ENCODE results near the gene RPS6KL1. TPM values are rescaled to one million over a fixed set of nuclear protein-coding genes. Genes with fewer than 3 reads are reported as not detected.
A peak's percentile ranks its signal among the peaks of the same experiment; 100 is the strongest.

The RPS6KL1 gene, protein sequence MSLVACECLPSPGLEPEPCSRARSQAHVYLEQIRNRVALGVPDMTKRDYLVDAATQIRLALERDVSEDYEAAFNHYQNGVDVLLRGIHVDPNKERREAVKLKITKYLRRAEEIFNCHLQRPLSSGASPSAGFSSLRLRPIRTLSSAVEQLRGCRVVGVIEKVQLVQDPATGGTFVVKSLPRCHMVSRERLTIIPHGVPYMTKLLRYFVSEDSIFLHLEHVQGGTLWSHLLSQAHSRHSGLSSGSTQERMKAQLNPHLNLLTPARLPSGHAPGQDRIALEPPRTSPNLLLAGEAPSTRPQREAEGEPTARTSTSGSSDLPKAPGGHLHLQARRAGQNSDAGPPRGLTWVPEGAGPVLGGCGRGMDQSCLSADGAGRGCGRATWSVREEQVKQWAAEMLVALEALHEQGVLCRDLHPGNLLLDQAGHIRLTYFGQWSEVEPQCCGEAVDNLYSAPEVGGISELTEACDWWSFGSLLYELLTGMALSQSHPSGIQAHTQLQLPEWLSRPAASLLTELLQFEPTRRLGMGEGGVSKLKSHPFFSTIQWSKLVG
- 147 and 187 TPM in 2 replicates for polyA plus RNA-seq
- polyA minus RNA-seq = 93.8 and 115 TPM in 2 replicates

DNA sequence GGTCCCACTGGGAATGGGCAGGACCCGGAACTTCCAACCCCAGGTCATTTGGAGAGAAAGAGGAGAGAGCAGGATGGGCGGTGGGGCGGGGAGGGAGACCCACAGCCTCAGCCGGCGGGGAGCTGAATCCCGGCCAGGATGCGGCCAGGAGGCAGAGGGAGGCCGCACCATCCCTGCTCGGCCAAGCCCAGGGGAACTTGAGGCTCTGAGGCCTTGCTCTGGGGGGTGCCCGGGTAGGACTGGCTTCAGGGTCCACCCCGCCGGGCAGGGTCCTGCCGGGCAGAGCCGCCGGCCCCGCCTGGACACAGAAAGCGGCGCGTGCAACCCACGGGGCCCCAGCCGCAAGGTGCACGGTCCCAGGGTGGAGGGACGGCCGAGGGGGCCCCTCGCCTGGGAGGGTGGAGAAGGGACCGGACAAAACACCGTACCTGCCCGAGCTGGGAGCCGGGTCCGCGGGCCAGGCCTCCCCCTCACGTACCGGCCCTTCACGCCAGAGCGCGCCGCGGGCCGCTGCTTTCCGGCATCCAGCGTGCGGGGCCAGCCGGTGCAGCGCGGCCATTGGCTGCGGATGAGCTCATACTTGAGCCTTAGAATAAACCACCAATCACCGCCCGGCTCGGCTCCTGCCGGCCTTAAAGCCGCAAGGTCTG, at the start of gene RPS6KL1:
RPS6KL1 (minus strand) TSS at position 509 of the 650 bp plus-strand sequence. CDS start 1,719 bp downstream, outside the sequence.
- Histone ChIP-seq H3K36me3 (ENCODE audit: insufficient read depth, low read length) (no peaks in the 10 kb centered on the region), H3K27me3 (ENCODE audit: insufficient read depth, low read depth, low read length) (no peaks in the 10 kb centered on the region), H3K4me3 (ENCODE audit: low read length) (peak within 1 kb of the TSS; percentile 99), H3K27ac (ENCODE audit: low read length) (peak within 1 kb of the TSS; percentile 71), H3K79me2 (replicated peaks; ENCODE audit: insufficient read depth, low read length) (no peaks in the 10 kb centered on the region), H4K20me1 (ENCODE audit: insufficient read depth) (no peaks in the 10 kb centered on the region), H3K4me2 (ENCODE audit: low read length) (peak within 1 kb of the TSS; percentile 97), H3K9me3 (ENCODE audit: low read length) (no peaks in the 10 kb centered on the region), H2AFZ (ENCODE audit: low read depth, low read length) (peak within 1 kb of the TSS; percentile 98), H3F3A (ENCODE audit: insufficient read depth, low read length, poor library complexity, severe bottlenecking) (no peaks in the 10 kb centered on the region), H3K9me2 (ENCODE audit: insufficient read depth, low read length) (no peaks in the 10 kb centered on the region), H3K9ac (ENCODE audit: low read length) (peak within 1 kb of the TSS; percentile 96)
- TF ChIP-seq TAF1 (IDR thresholded peaks at IDR 0.05; ENCODE audit: low read depth) = no peak
- peak; percentile 92 for TF ChIP-seq MXI1 (conservative IDR thresholded peaks at IDR 0.05; ENCODE audit: poor library complexity, severe bottlenecking)
- peak; percentile 37 for TF ChIP-seq SMC3 (conservative IDR thresholded peaks at IDR 0.05; ENCODE audit: poor library complexity)
- TF ChIP-seq, protein P1, sequence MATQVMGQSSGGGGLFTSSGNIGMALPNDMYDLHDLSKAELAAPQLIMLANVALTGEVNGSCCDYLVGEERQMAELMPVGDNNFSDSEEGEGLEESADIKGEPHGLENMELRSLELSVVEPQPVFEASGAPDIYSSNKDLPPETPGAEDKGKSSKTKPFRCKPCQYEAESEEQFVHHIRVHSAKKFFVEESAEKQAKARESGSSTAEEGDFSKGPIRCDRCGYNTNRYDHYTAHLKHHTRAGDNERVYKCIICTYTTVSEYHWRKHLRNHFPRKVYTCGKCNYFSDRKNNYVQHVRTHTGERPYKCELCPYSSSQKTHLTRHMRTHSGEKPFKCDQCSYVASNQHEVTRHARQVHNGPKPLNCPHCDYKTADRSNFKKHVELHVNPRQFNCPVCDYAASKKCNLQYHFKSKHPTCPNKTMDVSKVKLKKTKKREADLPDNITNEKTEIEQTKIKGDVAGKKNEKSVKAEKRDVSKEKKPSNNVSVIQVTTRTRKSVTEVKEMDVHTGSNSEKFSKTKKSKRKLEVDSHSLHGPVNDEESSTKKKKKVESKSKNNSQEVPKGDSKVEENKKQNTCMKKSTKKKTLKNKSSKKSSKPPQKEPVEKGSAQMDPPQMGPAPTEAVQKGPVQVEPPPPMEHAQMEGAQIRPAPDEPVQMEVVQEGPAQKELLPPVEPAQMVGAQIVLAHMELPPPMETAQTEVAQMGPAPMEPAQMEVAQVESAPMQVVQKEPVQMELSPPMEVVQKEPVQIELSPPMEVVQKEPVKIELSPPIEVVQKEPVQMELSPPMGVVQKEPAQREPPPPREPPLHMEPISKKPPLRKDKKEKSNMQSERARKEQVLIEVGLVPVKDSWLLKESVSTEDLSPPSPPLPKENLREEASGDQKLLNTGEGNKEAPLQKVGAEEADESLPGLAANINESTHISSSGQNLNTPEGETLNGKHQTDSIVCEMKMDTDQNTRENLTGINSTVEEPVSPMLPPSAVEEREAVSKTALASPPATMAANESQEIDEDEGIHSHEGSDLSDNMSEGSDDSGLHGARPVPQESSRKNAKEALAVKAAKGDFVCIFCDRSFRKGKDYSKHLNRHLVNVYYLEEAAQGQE (IDR thresholded peaks at IDR 0.05; ENCODE audit: borderline replicate concordance) = peak; percentile 60
- TF ChIP-seq EZH2 (IDR thresholded peaks at IDR 0.05; ENCODE audit: borderline replicate concordance, insufficient read depth, low read length, poor library complexity, severe bottlenecking) = no peak
- TF ChIP-seq EP300 (conservative IDR thresholded peaks at IDR 0.05; ENCODE audit: poor library complexity, severe bottlenecking) = peak; percentile 30
- TF ChIP-seq RAD21 (conservative IDR thresholded peaks at IDR 0.05) = peak; percentile 41
- TF ChIP-seq, protein P2, sequence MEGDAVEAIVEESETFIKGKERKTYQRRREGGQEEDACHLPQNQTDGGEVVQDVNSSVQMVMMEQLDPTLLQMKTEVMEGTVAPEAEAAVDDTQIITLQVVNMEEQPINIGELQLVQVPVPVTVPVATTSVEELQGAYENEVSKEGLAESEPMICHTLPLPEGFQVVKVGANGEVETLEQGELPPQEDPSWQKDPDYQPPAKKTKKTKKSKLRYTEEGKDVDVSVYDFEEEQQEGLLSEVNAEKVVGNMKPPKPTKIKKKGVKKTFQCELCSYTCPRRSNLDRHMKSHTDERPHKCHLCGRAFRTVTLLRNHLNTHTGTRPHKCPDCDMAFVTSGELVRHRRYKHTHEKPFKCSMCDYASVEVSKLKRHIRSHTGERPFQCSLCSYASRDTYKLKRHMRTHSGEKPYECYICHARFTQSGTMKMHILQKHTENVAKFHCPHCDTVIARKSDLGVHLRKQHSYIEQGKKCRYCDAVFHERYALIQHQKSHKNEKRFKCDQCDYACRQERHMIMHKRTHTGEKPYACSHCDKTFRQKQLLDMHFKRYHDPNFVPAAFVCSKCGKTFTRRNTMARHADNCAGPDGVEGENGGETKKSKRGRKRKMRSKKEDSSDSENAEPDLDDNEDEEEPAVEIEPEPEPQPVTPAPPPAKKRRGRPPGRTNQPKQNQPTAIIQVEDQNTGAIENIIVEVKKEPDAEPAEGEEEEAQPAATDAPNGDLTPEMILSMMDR (IDR thresholded peaks at IDR 0.05; ENCODE audit: poor library complexity, severe bottlenecking) = peak; percentile 17
- TF ChIP-seq POLR2AphosphoS5 (IDR thresholded peaks at IDR 0.05) = peak; percentile 93

DNA sequence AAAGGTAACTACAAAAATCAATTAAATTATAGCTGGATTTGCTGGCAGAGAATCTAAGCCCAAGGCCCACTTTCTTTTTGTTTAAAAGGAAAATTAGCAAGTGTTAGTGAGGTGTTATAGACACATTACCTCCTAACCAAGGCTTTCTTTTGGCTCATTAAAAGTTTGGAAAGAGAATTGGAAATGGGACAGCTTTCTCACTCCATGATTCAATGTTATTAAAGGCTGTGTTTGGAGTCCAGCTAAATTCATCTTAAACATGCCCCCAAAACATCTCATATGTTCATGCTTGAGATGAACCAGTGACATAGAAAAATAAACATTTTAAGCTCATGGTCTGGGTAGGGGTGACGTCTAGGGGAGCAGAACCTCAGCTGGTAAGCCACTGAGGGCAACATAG, 45.8 kb upstream of the RPS6KL1 start:
- H3K36me3 ChIP-seq (ENCODE audit: insufficient read depth, low read length) = no peaks in the 10 kb centered on the region
- H3K9me2 ChIP-seq (ENCODE audit: insufficient read depth, low read length) = no peaks in the 10 kb centered on the region
- no peaks in the 10 kb centered on the region for H4K20me1 ChIP-seq (ENCODE audit: insufficient read depth)
- no peak overlapping the region for H3K27ac ChIP-seq (ENCODE audit: low read length)
- H3K27me3 ChIP-seq (ENCODE audit: insufficient read depth, low read depth, low read length) = no peaks in the 10 kb centered on the region
- no peaks in the 10 kb centered on the region for H3K79me2 ChIP-seq (replicated peaks; ENCODE audit: insufficient read depth, low read length)
- no peak overlapping the region for H3K4me2 ChIP-seq (ENCODE audit: low read length)
- no peak overlapping the region for H2AFZ ChIP-seq (ENCODE audit: low read depth, low read length)
- no peak for TF ChIP-seq EZH2 (IDR thresholded peaks at IDR 0.05; ENCODE audit: borderline replicate concordance, insufficient read depth, low read length, poor library complexity, severe bottlenecking)
- no peak for TF ChIP-seq TAF1 (IDR thresholded peaks at IDR 0.05; ENCODE audit: low read depth)
- TF ChIP-seq SMC3 (conservative IDR thresholded peaks at IDR 0.05; ENCODE audit: poor library complexity) = no peak
- TF ChIP-seq POLR2AphosphoS5 (IDR thresholded peaks at IDR 0.05) = no peak
- no peak for TF ChIP-seq MXI1 (conservative IDR thresholded peaks at IDR 0.05; ENCODE audit: poor library complexity, severe bottlenecking)
- TF ChIP-seq, protein P1 (IDR thresholded peaks at IDR 0.05; ENCODE audit: borderline replicate concordance) = no peak
- no peak for TF ChIP-seq EP300 (conservative IDR thresholded peaks at IDR 0.05; ENCODE audit: poor library complexity, severe bottlenecking)
- no peak overlapping the region for H3K4me3 ChIP-seq (ENCODE audit: low read length)
- no peak overlapping the region for H3K9ac ChIP-seq (ENCODE audit: low read length)
- no peaks in the 10 kb centered on the region for H3K9me3 ChIP-seq (ENCODE audit: low read length)
- H3F3A ChIP-seq (ENCODE audit: insufficient read depth, low read length, poor library complexity, severe bottlenecking) = no peaks in the 10 kb centered on the region
